ENCODE measurements around the gene OR1K1.
"Not testable (repeated sequence)": the region's sequence is repeated elsewhere in the genome, so short reads cannot be mapped to it uniquely, and the experiment has no call there.

DNA sequence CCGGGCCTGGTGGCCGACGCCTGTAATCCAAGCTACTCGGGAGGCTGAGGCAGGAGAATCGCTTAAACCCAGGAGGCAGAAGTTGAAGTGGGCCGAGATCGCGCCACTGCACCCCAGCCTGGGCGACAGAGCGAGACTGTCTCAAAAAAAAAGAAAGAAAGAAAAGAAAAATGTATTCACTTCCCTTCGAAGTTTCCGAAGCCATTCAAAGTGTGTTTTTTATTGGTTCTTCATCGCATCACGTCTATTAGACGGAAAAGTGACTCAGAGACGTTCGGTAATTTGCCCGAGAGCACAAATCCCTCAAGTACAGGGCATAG is 29.0 kb downstream of the OR1K1 start:
- TF ChIP-seq, protein P1, sequence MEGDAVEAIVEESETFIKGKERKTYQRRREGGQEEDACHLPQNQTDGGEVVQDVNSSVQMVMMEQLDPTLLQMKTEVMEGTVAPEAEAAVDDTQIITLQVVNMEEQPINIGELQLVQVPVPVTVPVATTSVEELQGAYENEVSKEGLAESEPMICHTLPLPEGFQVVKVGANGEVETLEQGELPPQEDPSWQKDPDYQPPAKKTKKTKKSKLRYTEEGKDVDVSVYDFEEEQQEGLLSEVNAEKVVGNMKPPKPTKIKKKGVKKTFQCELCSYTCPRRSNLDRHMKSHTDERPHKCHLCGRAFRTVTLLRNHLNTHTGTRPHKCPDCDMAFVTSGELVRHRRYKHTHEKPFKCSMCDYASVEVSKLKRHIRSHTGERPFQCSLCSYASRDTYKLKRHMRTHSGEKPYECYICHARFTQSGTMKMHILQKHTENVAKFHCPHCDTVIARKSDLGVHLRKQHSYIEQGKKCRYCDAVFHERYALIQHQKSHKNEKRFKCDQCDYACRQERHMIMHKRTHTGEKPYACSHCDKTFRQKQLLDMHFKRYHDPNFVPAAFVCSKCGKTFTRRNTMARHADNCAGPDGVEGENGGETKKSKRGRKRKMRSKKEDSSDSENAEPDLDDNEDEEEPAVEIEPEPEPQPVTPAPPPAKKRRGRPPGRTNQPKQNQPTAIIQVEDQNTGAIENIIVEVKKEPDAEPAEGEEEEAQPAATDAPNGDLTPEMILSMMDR (IDR thresholded peaks at IDR 0.05), result not testable (repeated sequence)
- not testable (repeated sequence) for TF ChIP-seq POLR2A (IDR thresholded peaks at IDR 0.05); POLR2AphosphoS5 (IDR thresholded peaks at IDR 0.05; ENCODE audit: insufficient read depth in 1 of 2, low read depth in 1 of 2)

All from vagina (tissue), 2 donors.